AG10803 (cell line): ENCODE measurements around the gene CLSTN2.

Experiments used
- DNase-seq: peaks from one replicate; pipeline ENCODE4 v3.0.0; 2010; ENCODE audit warnings: low read depth
- H3K4me3 ChIP-seq: 2 replicates; pipeline ENCODE4 v1.5.1; 2011; ENCODE audit warnings: mild to moderate bottlenecking, low read length, control low read depth
- TF ChIP-seq, protein P1 (sequence below): conservative IDR thresholded peaks from 2 replicates; pipeline ENCODE4 v1.5.1; 2011; ENCODE audit warnings: mild to moderate bottlenecking, low read length, control low read depth, inconsistent platforms

CLSTN2 gene

DNA sequence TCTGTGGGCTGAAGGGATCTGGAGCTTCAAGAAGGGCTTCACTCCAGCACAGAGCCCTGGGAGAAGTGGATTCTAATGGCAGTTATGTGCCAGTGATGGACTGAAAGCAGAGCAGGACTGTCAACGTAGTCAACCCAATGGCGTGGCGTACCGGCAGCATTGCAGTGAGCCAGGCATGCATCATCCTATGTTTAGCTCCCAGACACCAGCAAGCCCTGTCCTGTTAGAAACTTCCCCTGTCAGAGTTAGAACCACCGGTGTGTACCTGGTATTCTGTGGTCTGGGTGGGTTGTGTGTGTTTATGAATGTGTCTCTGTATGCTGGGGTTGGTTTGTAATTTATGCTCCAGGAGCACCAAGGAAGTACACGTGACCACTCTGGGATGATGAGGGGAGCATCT, 86.3 kb downstream of the CLSTN2 start:
- no peak for DNase-seq
- TF ChIP-seq, protein P1, sequence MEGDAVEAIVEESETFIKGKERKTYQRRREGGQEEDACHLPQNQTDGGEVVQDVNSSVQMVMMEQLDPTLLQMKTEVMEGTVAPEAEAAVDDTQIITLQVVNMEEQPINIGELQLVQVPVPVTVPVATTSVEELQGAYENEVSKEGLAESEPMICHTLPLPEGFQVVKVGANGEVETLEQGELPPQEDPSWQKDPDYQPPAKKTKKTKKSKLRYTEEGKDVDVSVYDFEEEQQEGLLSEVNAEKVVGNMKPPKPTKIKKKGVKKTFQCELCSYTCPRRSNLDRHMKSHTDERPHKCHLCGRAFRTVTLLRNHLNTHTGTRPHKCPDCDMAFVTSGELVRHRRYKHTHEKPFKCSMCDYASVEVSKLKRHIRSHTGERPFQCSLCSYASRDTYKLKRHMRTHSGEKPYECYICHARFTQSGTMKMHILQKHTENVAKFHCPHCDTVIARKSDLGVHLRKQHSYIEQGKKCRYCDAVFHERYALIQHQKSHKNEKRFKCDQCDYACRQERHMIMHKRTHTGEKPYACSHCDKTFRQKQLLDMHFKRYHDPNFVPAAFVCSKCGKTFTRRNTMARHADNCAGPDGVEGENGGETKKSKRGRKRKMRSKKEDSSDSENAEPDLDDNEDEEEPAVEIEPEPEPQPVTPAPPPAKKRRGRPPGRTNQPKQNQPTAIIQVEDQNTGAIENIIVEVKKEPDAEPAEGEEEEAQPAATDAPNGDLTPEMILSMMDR = no peak

GRCh38 chr3:140022066-140022770, 87.2 kb downstream of the CLSTN2 start:
- DNase-seq = no peak
- TF ChIP-seq, protein P1 = no peak
- H3K4me3 ChIP-seq = no peak overlapping the region

More for the DNA sequence above, 86.3 kb downstream of the CLSTN2 start:
- H3K4me3 ChIP-seq = no peak overlapping the region

DNA sequence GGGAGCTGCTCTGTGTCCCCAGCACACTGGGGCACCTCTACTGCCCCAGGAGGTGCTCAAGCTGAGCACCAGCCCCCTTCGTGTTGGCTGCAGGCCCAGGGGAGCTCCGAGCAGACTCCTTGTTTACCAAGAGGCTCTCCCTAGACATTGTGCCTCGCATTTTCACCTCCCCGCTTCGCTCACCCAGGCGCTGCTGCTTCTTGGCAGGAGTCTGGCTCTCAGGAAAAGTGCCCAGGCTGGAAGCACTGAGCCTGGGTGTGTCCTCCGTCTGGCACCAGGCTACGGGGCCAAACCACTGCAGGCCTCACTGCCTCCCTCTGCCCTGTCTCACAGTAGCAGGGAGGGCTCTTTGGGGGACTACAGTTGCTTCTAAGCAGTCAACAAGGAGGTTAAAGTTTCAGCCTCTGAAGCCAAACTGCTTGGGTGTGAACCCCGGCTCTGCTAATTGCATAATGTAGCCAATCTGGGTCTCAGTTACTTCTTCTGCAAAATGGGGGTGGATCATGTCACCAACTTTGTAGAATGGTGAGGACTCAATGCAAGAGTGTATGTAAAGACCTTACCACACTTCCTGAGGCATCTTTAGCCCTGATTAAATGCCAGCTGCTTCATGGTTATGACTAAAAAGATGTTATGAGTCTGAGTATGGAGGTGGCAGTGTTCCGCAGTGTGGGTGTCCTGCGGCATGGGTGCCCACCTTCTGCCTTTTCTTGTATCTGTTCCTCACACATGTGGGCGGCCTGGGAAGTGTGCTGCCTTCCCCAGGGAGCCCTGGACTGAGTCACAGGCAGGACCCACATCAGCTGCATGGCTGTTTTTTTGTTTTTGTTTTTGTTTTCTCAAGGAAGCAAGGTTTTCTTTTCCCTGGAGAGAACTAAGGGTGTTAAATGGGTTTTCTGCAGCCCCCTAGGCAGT, 88.9 kb downstream of the CLSTN2 start:
- DNase-seq = no peak
- TF ChIP-seq, protein P1 = no peak
- no peak overlapping the region for H3K4me3 ChIP-seq

- TF ChIP-seq, protein P1 = no peak
- no peak for DNase-seq
- no peak overlapping the region for H3K4me3 ChIP-seq
Measured at GRCh38 chr3:140031170-140031569, 96.2 kb downstream of the CLSTN2 start.

- no peak overlapping the region for H3K4me3 ChIP-seq
- no peak for DNase-seq
- TF ChIP-seq, protein P1 = no peak
Measured at GRCh38 chr3:140034058-140034457, 99.1 kb downstream of the CLSTN2 start.

DNA sequence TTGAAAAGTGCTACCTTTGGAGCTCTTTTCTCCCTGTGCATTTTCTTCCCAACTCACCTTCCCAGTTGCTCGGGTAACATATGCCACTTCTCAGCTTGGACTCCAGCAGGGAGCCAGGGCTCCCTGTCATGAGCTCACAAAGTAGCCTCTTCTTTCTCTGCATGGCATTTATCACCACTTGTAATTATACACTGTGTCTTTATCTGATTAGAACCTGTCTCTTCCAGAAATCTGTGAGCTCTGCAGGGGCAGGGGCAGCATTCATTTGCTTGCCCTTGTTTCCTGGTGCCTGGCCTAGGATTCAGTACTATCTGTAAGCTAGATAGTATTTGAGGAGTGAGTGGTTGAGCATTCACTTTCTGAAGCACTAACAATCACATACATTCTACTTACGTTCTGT, 100.9 kb downstream of the CLSTN2 start:
- TF ChIP-seq, protein P1 = no peak
- DNase-seq = no peak
- H3K4me3 ChIP-seq = no peak overlapping the region
